HG03135 (cell line): ENCODE results near the gene DOCK9.
"Not testable (repeated sequence)": the region's sequence is repeated elsewhere in the genome, so short reads cannot be mapped to it uniquely, and the experiment has no call there.

Experiments
- ATAC-seq: cut with Tn5 transposase; IDR thresholded peaks from one replicate; pipeline ENCODE4 v1.9.1; 2021; ENCODE audit warnings: mild to moderate bottlenecking, moderate library complexity; ENCODE audit not compliant: unreplicated experiment

DOCK9 gene

DNA sequence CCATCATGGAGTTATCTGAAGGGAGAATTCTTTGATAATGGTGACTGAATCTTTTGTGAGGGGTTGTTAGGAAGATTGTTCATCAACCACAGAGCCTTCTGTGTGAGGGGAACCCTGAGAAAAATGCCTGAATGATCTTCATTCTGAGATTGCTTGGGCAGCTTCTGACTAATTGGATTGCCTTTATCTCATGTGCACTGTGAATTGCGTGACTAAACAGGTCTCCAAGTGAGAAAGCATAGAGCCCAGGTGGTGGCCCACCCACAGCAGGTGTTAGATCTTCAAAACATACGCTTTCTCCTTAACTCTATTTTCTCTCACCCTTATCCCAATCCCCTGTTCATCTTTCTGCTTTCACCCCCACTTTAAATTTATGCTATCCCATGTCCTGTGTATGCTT lies 58.3 kb downstream of the DOCK9 start:
- no peak for ATAC-seq

DNA sequence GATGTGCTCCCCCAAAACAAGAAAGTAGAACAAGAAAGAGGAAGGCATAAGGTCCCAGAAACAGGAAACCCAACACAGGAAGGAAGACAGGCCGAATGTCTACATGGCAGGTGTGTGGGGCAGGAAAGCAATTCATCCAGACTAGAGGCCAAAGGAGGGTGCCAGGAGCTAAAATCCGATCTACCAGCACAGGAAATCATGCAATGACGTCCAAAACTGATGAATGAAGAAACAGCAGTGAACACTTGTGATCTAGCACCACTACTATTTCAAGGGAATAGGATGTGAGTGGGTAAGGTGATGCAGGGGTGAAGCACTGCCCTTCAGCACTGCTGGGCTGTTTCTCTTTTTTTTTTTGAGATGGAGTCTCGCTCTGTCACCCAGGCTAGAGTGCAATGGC lies 59.1 kb downstream of the DOCK9 start:
- no peak for ATAC-seq

DNA sequence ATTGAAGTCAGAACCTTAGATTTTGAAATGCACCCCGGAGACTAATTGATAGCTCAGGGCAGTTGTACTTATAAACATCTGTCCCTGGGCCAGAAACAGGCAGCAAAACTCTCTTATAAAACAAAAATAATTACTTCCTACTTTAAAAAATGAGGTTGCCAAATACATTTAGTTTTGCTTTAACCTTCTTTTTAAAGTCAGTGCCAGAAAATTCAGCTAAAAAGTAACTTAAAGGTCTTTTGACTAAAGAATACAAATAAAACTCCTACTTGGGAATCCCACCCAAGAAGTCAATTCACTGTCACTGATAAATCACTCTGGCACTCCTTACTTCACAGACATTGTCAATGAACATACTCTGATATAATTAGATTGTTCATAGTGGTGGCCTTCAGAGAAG lies 60.7 kb downstream of the DOCK9 start:
- ATAC-seq, result no peak

DNA sequence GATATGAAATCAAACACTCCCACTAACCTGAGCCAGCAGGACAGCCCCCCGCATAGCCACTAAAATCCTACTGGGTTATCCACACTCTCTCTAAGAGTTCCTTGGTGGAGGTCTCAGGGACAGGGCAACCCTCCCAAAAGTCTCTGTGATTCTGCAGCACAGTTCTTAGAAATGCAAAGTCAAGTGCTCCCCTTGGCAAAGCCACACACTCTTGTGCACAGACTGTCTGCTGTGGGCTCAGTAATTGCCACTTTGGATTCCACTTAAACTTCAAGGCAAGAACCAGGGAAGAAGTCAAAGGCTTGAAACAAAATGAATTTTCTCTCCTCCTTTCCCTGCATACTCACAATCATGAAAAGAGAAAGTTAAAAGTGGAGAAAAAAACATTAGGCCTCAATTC lies 61.5 kb downstream of the DOCK9 start:
- ATAC-seq, result no peak

DNA sequence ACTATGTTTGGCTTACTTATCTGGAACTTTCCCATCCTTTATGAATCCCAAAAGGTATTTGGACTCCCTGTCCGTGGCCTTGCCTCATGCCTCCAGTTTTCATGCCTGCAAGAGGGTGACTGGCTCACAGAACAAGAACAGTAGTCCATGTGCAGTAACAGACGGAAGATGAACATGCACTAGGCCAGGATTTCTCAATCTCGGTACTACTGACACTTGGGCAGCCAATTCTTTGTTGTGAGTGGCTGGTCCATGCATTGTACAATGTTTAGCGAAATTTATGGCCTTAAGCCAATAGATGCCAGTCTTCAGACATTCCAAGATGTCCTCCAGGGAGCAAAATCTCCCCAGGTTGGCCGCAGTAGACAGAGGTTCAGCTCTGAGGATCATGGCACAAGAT lies 61.9 kb downstream of the DOCK9 start:
- no peak for ATAC-seq

DNA sequence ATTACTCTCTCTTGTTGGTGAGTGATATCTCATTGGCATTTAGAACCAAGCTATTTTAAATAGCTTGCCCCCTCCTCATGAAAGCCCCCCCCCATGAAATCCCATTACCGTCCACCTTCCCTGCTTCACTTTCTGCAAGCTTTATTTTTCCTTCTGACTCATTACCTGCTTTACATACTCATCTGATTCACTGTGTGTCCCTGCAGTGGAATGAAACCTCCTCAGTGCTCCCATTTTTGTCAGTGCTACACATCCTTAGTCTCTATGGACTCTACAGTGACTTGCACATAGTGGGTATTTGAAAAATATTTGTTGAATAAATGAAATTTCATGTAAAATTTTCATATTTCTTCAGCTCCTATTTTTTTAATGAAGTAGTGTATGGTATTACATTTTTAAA lies 62.3 kb downstream of the DOCK9 start:
- no peak for ATAC-seq

DNA sequence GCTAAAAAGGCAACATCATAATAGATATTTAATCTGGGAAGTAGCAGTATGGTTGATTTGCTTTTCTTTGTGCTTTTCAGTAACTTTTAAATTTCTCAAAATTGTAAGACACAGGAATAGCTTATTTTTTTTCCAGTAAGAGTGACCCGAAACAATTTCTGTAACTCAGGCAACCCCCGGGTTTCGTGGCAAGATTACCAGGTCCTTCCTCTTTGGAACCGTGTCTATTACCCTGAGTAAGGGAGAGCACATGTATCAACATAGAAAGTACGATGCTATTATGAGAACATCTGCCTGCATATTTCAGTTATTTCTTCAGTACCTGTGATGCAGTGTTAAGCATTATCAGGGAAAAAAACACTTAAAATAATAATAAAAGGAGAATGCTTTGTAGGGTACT lies 64.1 kb downstream of the DOCK9 start:
- no peak for ATAC-seq

DNA sequence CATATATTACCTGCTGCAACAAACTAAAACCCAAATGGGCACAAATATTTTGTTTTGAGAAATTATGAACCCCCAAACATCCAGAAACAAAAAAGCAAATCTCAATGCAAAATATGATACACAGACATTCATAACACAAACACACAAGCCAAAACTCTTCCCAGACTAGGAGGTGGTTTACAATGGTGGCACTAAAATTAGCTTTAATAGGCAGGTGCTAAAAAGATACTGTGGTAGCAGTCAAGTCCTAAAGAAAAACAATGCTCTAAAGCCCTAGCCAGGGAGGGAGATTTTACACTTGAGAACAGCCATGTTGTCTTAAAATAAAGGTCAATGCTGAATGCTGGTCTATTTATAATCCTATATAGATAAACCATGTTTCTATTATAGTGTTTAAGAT lies 65.0 kb downstream of the DOCK9 start:
- ATAC-seq, result no peak

DNA sequence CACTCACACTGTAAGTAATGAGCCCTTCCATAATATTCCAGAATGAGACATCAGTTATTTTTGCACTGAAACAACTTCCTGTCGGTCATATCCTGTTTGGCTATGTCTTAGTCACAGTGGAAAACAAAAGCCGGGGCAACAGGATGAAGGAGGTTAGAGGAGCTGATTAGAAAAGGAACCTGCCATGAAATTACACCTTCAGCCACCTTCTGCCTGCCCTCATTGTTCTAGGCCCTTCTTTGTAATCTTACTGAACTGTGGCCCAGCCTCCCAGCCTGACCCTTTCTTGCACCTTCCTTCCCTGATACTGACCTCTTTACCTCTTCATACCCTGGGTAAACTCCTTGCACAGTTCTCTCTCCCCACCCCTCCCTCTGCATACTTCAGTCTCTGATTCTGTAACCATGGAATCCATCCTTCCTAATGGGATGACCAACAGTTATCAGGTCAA lies 67.3 kb downstream of the DOCK9 start:
- no peak for ATAC-seq

DNA sequence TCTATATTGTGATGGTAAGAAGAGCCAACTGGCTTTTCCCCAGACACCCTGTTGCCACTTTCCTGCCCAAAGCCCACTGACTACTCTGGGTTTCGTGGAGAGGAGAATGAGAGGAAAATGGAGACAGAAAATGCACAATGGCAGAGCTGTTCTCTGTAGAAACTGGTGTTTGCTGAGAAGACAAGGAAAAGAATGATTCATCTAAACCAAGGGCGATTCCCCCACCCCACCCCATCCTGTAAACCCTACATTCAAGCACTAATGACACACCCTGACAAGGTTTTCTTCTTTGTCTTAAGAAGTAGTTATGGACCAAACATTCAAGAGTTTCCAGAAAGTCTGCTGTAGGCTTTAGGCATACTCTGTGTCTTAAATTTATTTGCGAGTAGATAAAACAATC lies 68.8 kb downstream of the DOCK9 start:
- no peak for ATAC-seq

DNA sequence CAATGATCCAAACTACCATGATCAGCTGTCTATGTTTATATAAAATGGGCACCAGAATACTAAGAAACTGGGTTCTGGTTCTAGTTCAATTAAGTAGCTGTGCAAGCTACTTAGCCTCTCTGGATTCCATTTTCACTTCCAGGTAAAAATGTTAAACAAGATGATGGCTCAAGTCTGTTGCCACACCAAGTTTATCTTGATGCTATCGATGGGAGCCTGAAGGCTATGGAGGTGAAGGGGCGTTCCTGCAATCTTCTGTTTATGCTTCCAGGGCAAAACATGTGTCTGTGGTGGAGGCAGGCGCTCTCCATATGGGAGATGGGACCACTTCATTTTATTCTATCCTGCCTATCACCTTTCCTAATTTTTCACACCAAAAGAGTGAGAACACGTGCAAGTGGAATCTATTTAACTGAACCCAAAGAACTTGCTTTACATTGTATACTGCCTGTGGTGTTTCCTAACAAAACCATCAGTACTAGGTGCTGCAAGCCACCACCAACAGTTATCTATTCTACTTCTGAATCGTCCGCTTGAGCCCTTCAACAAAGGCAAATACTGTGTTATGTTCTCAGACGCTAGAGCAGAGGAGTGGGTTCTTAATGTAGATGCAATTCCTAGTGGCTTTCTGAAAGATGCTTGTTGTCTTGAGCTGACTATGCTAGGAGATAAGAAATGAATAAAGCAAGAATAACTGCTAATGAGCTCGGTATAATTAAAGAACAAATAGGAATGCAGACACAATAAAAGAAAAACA lies 70.9 kb downstream of the DOCK9 start:
- no peak for ATAC-seq

DNA sequence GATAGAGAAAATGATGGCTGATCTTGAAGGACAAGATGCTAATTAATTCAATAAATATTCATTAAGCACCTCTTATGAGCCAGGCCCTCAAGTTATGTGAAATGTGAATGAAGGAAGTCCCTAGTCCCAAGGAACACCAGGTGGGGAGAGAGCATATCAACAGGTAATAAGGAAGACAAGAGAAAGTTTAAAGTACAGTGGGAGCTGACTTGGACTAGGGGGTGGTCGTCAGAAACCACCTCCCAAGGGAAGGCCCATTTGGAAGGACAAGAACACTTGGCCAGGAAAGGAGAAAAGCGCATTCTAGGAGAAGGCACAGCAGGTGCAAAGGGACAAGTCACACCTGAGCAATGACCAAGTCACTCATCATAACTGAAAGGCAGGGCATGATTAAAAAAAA lies 72.7 kb downstream of the DOCK9 start:
- no peak for ATAC-seq

DNA sequence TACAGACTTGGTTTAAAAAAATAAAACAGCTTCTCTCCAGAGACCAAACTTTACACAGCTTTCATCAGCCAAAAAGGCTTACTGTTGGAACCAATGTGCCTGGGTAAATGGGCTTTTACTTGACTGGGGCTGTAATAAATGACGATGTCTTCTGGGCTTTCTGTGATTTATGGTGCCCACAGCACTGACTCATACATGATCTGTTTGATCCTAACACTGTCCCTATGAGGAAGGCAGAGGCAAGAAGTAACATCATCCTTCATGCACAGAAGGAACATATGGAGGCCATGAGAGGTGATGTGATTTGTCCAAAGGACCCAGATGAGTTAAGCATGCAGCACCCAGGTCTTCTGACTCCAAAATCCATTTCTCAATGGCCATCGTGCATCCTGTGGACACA lies 77.4 kb downstream of the DOCK9 start:
- ATAC-seq, result no peak

DNA sequence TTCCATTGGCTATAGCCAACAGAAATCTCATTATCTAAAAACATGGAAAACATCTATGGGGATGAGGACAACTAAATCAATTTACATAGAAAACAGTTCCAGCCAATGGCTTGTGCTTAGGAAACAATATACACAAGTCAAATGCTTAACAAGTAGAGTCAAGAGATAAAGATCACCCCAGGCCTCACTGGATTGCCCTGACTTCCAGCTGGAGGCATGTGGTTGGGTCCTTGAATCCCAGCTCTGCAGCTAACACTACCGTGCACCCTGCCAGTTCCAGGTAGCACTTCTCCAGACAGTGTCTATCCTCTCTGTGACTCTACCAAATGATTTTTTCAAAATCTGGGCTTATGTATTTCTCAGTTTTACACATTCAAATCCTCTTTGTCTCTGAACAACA lies 80.2 kb downstream of the DOCK9 start:
- no peak for ATAC-seq

DNA sequence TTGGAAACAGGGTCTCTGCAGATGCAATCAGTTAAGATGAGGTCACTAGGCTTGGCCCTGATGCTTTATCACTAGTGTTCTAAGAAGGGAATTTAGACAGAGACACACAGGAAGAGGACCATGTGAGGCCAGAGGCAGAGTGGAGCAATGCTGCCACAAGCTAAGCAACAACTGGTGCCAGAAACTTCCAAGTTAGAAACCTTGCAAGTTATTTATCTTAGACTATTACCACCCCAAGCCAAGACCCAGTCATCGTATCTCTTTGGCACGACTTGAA lies 81.1 kb downstream of the DOCK9 start:
- no peak for ATAC-seq

DNA sequence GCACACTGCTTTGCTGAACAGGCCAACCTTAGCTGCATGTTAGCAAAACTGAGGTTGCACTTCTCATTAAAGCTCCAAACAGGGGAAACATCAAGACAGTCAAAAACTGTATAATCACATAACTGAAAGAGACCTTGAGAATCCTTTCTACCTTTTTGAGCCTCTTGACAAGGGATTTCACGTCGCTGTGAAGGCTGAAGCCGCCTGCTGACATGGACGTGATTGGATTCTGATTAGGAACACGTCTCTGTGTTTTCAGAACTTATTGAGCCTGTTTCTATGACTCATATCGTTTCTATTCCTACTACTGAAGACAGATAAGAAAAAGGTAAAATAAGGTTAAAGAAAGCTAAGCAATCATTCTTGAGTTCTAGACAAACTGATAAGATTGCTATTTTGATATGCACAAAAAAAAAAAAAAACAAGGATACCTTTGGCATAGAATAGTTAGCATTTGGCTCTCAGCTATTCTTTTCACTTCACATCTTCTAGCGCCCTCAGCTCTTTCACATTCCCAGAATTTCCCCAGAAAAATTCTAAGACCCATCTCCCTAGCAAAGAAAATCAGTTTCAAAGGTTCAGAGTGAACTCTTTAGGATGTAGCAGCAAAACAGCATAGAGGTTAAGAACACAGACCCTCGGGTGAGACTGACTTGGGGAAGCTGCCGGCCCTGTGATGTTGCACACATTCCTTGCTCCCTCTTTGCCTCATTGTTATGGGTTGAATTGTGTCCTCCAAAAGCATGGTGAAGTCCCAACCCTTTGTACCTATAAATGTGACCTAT lies 81.6 kb downstream of the DOCK9 start:
- ATAC-seq, result no peak

DNA sequence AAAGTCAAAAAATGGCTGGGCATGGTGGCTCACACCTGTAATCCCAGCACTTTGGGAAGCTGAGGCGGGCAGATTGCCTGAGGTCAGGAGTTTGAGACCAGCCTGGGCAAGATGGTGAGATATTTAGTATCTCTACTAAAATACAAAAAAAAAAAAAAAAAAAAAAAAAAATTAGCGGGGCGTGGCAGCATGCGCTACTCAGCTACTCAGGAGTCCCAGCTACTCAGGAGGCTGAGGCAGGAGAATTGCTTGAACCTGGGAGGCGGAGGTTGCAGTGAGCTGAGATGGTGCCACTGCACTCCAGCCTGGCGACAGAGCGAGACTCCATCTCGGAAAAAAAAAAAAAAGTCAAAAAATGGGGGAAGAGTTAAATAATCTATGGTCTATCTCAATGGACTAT lies 83.0 kb downstream of the DOCK9 start:
- ATAC-seq, result not testable (repeated sequence)

DNA sequence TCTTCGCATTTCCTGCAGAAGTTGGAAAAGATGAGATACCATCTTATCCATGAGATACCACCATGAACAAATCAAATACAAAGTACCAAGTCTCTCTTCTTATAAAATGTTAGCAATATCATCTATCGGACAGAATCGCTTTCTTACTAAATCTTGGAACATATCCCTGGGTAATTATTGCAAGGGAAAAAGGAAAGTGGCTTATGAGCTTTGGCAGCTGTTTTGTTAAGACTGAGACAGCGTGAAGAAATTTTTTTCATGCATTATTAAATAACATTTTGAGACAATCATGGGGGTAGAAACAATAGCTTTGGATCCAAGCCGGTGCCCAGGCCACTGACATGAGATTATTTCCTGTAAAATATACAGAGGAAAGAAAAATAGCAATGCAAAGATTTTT lies 84.5 kb downstream of the DOCK9 start:
- ATAC-seq, result no peak

DNA sequence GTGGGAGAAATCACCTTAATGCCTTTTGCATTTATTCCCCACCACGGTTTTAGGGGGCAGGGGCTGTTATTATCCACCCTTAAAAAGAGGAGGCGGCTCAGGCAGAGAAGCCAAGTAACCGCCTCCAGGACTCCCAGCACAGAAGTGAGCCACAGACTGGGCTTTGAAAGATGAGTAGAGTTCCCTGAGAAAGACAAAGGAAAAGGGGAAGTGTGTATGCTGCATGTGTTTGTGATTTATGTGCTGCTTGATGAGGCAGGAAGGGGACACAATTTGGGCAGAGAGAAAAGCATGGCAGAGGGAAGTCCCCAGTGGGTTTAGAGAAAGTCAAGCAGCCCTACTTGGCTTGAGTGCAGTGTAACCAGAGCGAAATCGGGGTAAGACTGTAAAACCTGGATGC lies 85.0 kb downstream of the DOCK9 start:
- ATAC-seq, result no peak

DNA sequence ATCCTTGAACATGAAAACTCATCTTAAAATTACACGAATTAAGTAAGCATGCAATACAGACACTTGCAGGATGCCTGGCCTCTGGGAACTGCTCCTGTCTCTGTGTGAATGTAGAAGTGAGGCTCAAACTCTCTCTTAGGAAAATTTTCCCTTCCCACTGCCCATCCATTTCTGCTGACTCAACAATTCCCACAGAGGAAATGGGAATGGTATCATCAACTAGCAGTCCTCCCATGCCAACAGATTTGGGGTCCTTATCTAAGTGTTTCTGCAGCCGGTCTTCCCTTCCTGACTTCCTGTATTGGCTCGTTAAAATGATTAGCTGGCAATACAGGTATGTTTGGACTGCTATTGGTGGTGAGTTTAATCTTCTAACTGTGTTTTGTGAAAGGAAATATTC lies 85.8 kb downstream of the DOCK9 start:
- ATAC-seq, result no peak

DNA sequence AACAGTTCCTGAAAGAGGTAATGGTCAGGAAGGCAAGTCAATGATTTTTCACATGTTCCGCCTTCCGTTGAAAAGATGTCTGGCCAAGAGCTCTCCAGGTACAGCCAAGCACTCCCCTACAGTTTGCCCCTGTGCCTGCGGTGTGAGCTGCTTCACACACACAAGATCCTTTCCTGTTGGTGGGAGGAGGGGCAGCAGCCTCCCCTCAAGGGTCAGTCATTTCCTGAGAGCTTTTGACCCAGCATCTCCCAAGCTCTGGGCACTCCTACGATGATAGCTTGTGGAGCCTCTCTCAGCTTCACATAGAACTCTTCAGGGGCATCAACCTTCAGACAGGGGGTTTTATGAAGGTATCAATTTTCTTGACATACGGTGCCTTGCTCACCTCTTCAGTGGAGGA lies 86.9 kb downstream of the DOCK9 start:
- ATAC-seq, result no peak

DNA sequence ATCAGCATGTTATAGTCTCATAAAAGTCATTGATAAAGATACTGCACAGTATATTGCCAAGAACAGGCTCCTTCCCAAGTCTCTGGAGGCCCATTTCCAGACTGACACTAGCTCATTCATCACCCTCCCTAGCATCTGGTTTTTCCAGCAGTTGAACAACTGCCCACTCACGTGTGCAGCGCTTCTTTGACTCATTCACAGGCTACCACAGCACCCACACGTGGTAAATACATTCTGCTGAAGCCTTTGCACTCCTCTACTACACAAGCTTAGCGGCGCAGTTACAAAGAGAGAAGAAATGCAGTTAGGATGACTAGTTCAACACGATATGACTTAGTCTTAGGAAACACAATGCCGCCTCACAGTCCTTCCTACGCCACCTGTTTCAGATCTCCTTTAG lies 87.7 kb downstream of the DOCK9 start:
- no peak for ATAC-seq
